BLaER1 treated with 17β-estradiol and CSF1 and Interleukin-3, amounts not matched to agents 10 nM and 100 nM (cell line): Measurements from ENCODE around the gene FAM151A.

Experiments used
- H3K27ac ChIP-seq, 11 experiments: shearing (Covaris generic); formaldehyde crosslinking; 2 replicates each; pipeline ENCODE4 v1.8.1; 2022
- H3K27me3 ChIP-seq, 11 experiments: shearing (Covaris generic); formaldehyde crosslinking; 2 replicates each; pipeline ENCODE4 v1.8.1; 2022
- H3K36me3 ChIP-seq, 11 experiments: shearing (Covaris generic); formaldehyde crosslinking; 2 replicates each; pipeline ENCODE4 v1.8.1; 2022
- H3K4me1 ChIP-seq, 10 experiments: shearing (Covaris generic); formaldehyde crosslinking; 2 replicates each; pipeline ENCODE4 v1.8.1; 2022
- H3K4me2 ChIP-seq, 11 experiments: shearing (Covaris generic); formaldehyde crosslinking; 2 replicates each; pipeline ENCODE4 v1.8.1; 2022
- H3K4me3 ChIP-seq, 10 experiments: shearing (Covaris generic); formaldehyde crosslinking; 2 replicates each; pipeline ENCODE4 v1.8.1; 2022
- H3K9ac ChIP-seq, 11 experiments: shearing (Covaris generic); formaldehyde crosslinking; 2 replicates each; pipeline ENCODE4 v1.8.1; 2022
- H3K9me3 ChIP-seq, 11 experiments: shearing (Covaris generic); formaldehyde crosslinking; replicated peaks in 1 of 11; 2 replicates each; pipeline ENCODE4 v1.8.1; 2022
- H4K20me1 ChIP-seq, 11 experiments: shearing (Covaris generic); formaldehyde crosslinking; 2 replicates each; pipeline ENCODE4 v1.8.1; 2022
- Cebpa-rat ChIP-seq, 11 experiments: shearing (Covaris generic); IDR thresholded peaks; 2 replicates each; pipeline ENCODE4 v1.8.1; 2022

Gene FAM151A

DNA sequence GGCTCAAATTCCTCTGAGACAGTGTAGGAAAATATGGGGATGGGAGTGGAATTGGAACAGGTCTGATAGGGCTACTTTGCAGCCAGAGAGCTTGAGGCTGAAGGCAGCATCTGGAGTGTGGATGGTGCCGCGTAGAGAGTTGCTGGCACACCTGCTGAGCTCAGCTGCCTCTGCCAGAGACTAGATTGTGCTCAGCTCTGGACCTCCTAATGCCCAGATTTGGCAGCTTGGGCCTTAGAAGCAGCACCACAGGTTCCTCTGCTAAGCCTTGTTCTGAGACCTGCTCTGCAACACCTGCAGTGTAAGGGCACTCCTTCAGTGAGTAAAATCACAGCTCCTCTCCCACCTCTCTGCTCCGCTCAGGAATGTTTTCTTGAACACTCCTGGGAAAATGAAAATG lies 52.0 kb downstream of the FAM151A start:
- Histone ChIP-seq H3K27me3 (no peaks in the 10 kb centered on the region), H3K4me3 (no peak overlapping the region), H3K4me1 (peaks cover 17 to 75% (median 33%) of the 10 kb centered on the region in 10 experiments), H3K4me2 (peak overlapping the region; percentile 45 to 88 (median 67); a peak in 21 of 22 replicates), H3K36me3 (no peaks in the 10 kb centered on the region), H4K20me1 (no peaks in the 10 kb centered on the region; a peak in 1 of 22 replicates), H3K27ac (peak overlapping the region in 2 of 11 experiments; percentile 21 to 24; a peak in 2 of 22 replicates), H3K9me3 (no peaks in the 10 kb centered on the region), H3K9ac (peak overlapping the region in 3 of 11 experiments; percentile 19 to 48 (median 32); a peak in 3 of 22 replicates)
- no peak for TF ChIP-seq Cebpa-rat (IDR thresholded peaks at IDR 0.05)

- no peak overlapping the region for H3K4me3 ChIP-seq
- peak overlapping the region in 5 of 11 experiments; percentile 58 to 88 (median 68); a peak in 8 of 22 replicates for H3K4me2 ChIP-seq
- no peaks in the 10 kb centered on the region for H3K9me3 ChIP-seq
- TF ChIP-seq Cebpa-rat (IDR thresholded peaks at IDR 0.05): no peak
- H4K20me1 ChIP-seq: peaks cover 0 to 4% (median 0%) of the 10 kb centered on the region in 11 experiments; a peak in 1 of 22 replicates
- H3K36me3 ChIP-seq: no peaks in the 10 kb centered on the region; a peak in 1 of 22 replicates
- H3K9ac ChIP-seq: no peak overlapping the region
- H3K27ac ChIP-seq: peak overlapping the region in 2 of 11 experiments; percentile 10 to 25; a peak in 1 of 22 replicates
- no peaks in the 10 kb centered on the region for H3K27me3 ChIP-seq
- peaks cover 17 to 69% (median 33%) of the 10 kb centered on the region in 10 experiments for H3K4me1 ChIP-seq
These were observed 53.2 kb downstream of the FAM151A start for GRCh38 chr1:54570161-54570560.

- Histone ChIP-seq H3K36me3 (no peaks in the 10 kb centered on the region; a peak in 1 of 22 replicates), H4K20me1 (peaks cover 0 to 5% (median 0%) of the 10 kb centered on the region in 11 experiments; a peak in 1 of 22 replicates), H3K4me3 (no peak overlapping the region), H3K4me1 (peaks cover 15 to 69% (median 33%) of the 10 kb centered on the region in 10 experiments), H3K27me3 (no peaks in the 10 kb centered on the region), H3K4me2 (peak overlapping the region in 3 of 11 experiments; percentile 5 to 75 (median 13); a peak in 1 of 22 replicates), H3K9me3 (no peaks in the 10 kb centered on the region), H3K9ac (no peak overlapping the region), H3K27ac (no peak overlapping the region)
- TF ChIP-seq Cebpa-rat (IDR thresholded peaks at IDR 0.05): no peak
These were observed 54.0 kb downstream of the FAM151A start for GRCh38 chr1:54569339-54569738.

GRCh38 chr1:54567961-54568360 lies 55.4 kb downstream of the FAM151A start:
- peak overlapping the region in 2 of 11 experiments; percentile 9 to 38; a peak in 2 of 22 replicates for H3K27ac ChIP-seq
- 0 out of 22 replicates have a peak, but pooled peaks of 1 of the 11 experiments have one; percentile 17 for TF ChIP-seq Cebpa-rat (IDR thresholded peaks at IDR 0.05)
- peak overlapping the region in 5 of 11 experiments; percentile 49 to 82 (median 69); a peak in 10 of 22 replicates for H3K4me2 ChIP-seq
- peaks cover 0 to 5% (median 0%) of the 10 kb centered on the region in 11 experiments; a peak in 1 of 22 replicates for H4K20me1 ChIP-seq
- H3K4me3 ChIP-seq: peak overlapping the region in 1 of 10 experiments; percentile 26; a peak in 2 of 20 replicates
- peaks cover 0 to 3% (median 0%) of the 10 kb centered on the region in 11 experiments; a peak in 4 of 22 replicates for H3K9me3 ChIP-seq
- H3K36me3 ChIP-seq: no peaks in the 10 kb centered on the region; a peak in 1 of 22 replicates
- H3K9ac ChIP-seq: peak overlapping the region in 2 of 11 experiments; percentile 33 to 44; a peak in 5 of 22 replicates
- H3K27me3 ChIP-seq: no peaks in the 10 kb centered on the region
- peaks cover 15 to 67% (median 33%) of the 10 kb centered on the region in 10 experiments for H3K4me1 ChIP-seq

GRCh38 chr1:54566438-54567141 lies 56.7 kb downstream of the FAM151A start:
- Histone ChIP-seq H4K20me1 (peaks cover 0 to 5% (median 0%) of the 10 kb centered on the region in 11 experiments; a peak in 1 of 22 replicates), H3K4me3 (no peak overlapping the region), H3K27ac (no peak overlapping the region), H3K9ac (no peak overlapping the region), H3K36me3 (no peaks in the 10 kb centered on the region; a peak in 1 of 22 replicates), H3K4me1 (peaks cover 3 to 53% (median 19%) of the 10 kb centered on the region in 10 experiments; a peak in 19 of 20 replicates), H3K27me3 (no peaks in the 10 kb centered on the region), H3K4me2 (peak overlapping the region in 1 of 11 experiments; percentile 69; a peak in 3 of 22 replicates), H3K9me3 (peaks cover 0 to 4% (median 0%) of the 10 kb centered on the region in 11 experiments; a peak in 4 of 22 replicates)
- TF ChIP-seq Cebpa-rat (IDR thresholded peaks at IDR 0.05): no peak

- peaks cover 0 to 38% (median 6%) of the 10 kb centered on the region in 10 experiments; a peak in 10 of 20 replicates for H3K4me1 ChIP-seq
- H3K4me3 ChIP-seq: no peak overlapping the region
- no peak overlapping the region for H3K27ac ChIP-seq
- H4K20me1 ChIP-seq: peaks cover 0 to 5% (median 0%) of the 10 kb centered on the region in 11 experiments; a peak in 1 of 22 replicates
- H3K27me3 ChIP-seq: no peaks in the 10 kb centered on the region
- H3K36me3 ChIP-seq: no peaks in the 10 kb centered on the region; a peak in 1 of 22 replicates
- peaks cover 0 to 4% (median 0%) of the 10 kb centered on the region in 11 experiments; a peak in 4 of 22 replicates for H3K9me3 ChIP-seq
- no peak for TF ChIP-seq Cebpa-rat (IDR thresholded peaks at IDR 0.05)
- no peak overlapping the region for H3K4me2 ChIP-seq
- no peak overlapping the region for H3K9ac ChIP-seq
These were observed 58.2 kb downstream of the FAM151A start for GRCh38 chr1:54565113-54565501.

GRCh38 chr1:54564312-54565112 lies 58.8 kb downstream of the FAM151A start:
- peaks cover 0 to 4% (median 0%) of the 10 kb centered on the region in 11 experiments; a peak in 4 of 22 replicates for H3K9me3 ChIP-seq
- no peak overlapping the region for H3K27ac ChIP-seq
- H3K27me3 ChIP-seq: no peaks in the 10 kb centered on the region
- H4K20me1 ChIP-seq: peaks cover 0 to 5% (median 0%) of the 10 kb centered on the region in 11 experiments; a peak in 1 of 22 replicates
- no peaks in the 10 kb centered on the region; a peak in 1 of 22 replicates for H3K36me3 ChIP-seq
- H3K4me2 ChIP-seq: no peak overlapping the region
- TF ChIP-seq Cebpa-rat (IDR thresholded peaks at IDR 0.05): no peak
- H3K4me3 ChIP-seq: no peak overlapping the region
- peaks cover 0 to 36% (median 6%) of the 10 kb centered on the region in 10 experiments; a peak in 10 of 20 replicates for H3K4me1 ChIP-seq
- no peak overlapping the region for H3K9ac ChIP-seq

- Histone ChIP-seq H3K9ac (no peak overlapping the region), H3K27ac (no peak overlapping the region), H3K4me1 (peaks cover 0 to 34% (median 14%) of the 10 kb centered on the region in 10 experiments; a peak in 15 of 20 replicates), H3K9me3 (peaks cover 13 to 22% (median 18%) of the 10 kb centered on the region in 11 experiments), H3K36me3 (peaks cover 0 to 16% (median 0%) of the 10 kb centered on the region in 11 experiments; a peak in 3 of 22 replicates), H3K4me3 (no peak overlapping the region), H3K4me2 (no peak overlapping the region), H4K20me1 (no peaks in the 10 kb centered on the region), H3K27me3 (no peaks in the 10 kb centered on the region)
- no peak for TF ChIP-seq Cebpa-rat (IDR thresholded peaks at IDR 0.05)
These were observed 63.5 kb downstream of the FAM151A start for GRCh38 chr1:54559771-54560231.
